HEK293 (cell line): ENCODE data around the gene CACNA1B.

Experiments
- FEZF1 ChIP-seq: fragments of 450-650 bp; formaldehyde crosslinking; IDR thresholded peaks from 2 replicates; pipeline ENCODE4 v1.5.1; 2016; ENCODE audit warnings: missing biosample characterization, missing genetic modification characterization
- HOXA7 ChIP-seq: sonication (generic); formaldehyde crosslinking; IDR thresholded peaks from 2 replicates; pipeline ENCODE4 v1.8.1; 2022; ENCODE audit warnings: missing genetic modification reagents, borderline replicate concordance
- ZBTB8A ChIP-seq: fragments of 450-650 bp; formaldehyde crosslinking; IDR thresholded peaks from 2 replicates; pipeline ENCODE4 v1.5.1; 2016; ENCODE audit warnings: missing biosample characterization, missing genetic modification characterization
- ZNF274 ChIP-seq, 2 experiments: fragments of 200-500 bp in 1 of 2; fragments of 450-650 bp in 1 of 2; sonication (Bioruptor generic) in 1 of 2; formaldehyde crosslinking in 1 of 2; IDR thresholded peaks; 2 replicates each; pipeline versions ENCODE4 v1.5.1 to v1.6.1; 2014 to 2016; ENCODE audit warnings: borderline replicate concordance in 1 of 2, inconsistent platforms in 1 of 2, low read length in 1 of 2, missing biosample characterization in 1 of 2, missing genetic modification characterization in 1 of 2
- ZNF558 ChIP-seq: fragments of 450-650 bp; formaldehyde crosslinking; IDR thresholded peaks from 2 replicates; pipeline ENCODE4 v1.5.1; 2016; ENCODE audit warnings: missing biosample characterization, missing genetic modification characterization

DNA sequence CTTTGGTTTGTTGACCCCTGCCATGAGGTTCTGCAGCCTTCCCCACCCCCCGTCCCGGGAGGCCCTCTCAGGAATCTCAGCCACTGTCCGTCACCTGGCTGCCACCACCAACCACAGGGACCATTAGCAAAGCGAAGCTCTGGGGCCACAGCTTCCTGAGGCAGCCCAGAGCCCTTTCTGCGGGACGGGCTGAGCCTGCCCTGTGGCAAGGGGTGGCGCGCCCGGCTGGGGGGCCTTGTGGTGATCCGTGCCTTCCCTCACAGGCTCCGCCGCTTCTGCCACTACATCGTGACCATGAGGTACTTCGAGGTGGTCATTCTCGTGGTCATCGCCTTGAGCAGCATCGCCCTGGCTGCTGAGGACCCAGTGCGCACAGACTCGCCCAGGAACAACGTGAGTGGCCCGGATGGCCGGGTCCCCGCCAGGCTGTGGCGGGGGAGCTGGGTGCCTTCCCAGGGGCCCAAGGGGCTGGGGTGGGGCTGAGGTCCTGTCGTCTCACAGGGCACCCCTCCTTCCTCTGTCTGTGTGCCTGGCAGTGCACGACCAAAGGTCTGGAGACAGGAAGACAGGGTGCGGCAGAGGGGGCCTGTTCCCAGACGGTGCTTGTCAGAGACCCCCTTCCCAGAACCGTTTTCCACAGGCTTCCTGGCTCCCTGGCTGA lies 169.2 kb downstream of the CACNA1B start:
- TF ChIP-seq HOXA7 (CRISPR knock-in tag) (no peak), ZNF274 (IDR thresholded peaks at IDR 0.05; ENCODE audit: low read length) (no peak), ZNF274 (tag by site-specific recombination; IDR thresholded peaks at IDR 0.05; ENCODE audit: borderline replicate concordance) (no peak), FEZF1 (tag by site-specific recombination) (no peak), ZNF558 (tag by site-specific recombination) (no peak), ZBTB8A (tag by site-specific recombination) (no peak)
